GM18520 (cell line): ENCODE results near the gene HS3ST2.
"Not testable (repeated sequence)": the region's sequence is repeated elsewhere in the genome, so short reads cannot be mapped to it uniquely, and the experiment has no call there.

Experiments used
- ATAC-seq: cut with Tn5 transposase; IDR thresholded peaks from one replicate; pipeline ENCODE4 v1.9.1; 2021; ENCODE audit not compliant: unreplicated experiment

HS3ST2 gene

DNA sequence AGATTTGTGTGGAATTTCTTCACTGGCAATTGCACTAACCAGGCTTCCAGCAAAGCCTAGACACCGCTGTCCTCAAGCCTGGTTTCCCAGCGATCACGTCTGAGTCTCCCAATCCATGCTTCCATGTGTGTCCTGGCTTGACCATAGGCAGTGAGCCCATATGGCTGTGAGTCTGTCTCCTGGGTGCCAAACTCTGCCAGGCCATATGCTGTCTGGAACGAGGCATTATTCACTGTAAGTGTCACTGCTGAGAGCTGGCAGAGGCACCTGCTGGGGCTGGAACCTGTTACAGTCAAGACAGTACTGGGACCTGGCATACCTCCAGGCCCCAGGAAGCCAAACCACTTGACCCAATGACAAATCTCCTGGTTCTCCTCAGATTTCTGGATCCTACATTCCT lies 60.4 kb downstream of the HS3ST2 start:
- ATAC-seq: no peak

GRCh38 chr16:22878955-22879354 lies 65.0 kb downstream of the HS3ST2 start:
- ATAC-seq: no peak

DNA sequence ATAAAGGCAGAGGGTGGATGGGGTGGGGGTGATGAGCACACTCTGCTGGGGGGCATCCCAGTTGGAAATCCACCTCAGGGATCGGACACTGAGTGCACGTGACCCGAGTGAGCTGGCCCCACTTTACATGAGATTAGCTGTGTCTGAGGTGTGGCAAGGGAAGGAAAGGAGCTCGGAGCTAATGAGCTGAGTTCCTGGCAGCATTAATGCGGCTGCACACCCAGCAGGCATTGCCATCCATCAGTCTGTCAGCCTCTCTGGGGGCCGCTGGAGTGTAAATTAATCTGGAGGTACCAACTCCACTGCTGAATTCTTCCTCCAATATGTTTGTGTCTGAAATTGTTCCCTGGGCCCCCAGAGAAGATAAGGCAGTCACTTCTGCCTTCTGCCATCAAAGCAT lies 65.5 kb downstream of the HS3ST2 start:
- ATAC-seq: no peak

GRCh38 chr16:22882981-22883380 lies 69.0 kb downstream of the HS3ST2 start:
- no peak for ATAC-seq

GRCh38 chr16:22885951-22886350 lies 72.0 kb downstream of the HS3ST2 start:
- ATAC-seq: no peak

GRCh38 chr16:22886927-22887326 lies 73.0 kb downstream of the HS3ST2 start:
- ATAC-seq: no peak

- no peak for ATAC-seq
Observed at GRCh38 chr16:22887445-22887844, 73.5 kb downstream of the HS3ST2 start.

DNA sequence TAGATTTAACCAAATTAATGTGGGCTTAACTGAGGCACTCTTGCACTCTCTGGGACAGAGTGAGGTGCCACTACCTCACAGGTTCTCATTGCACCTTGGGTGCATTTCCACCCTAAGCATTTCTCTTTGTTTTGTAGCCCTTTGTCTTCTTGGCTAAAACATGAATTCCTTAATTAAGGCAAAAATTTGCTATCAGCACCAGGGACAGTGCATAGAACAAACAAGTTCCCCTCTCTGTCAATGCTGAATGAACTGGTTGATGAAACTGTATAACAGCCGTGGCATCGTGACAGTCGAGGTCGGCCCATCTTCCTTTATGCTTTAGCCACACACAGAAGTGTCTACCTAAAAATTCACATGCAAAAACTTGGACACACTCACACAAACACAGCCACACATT lies 74.8 kb downstream of the HS3ST2 start:
- no peak for ATAC-seq

DNA sequence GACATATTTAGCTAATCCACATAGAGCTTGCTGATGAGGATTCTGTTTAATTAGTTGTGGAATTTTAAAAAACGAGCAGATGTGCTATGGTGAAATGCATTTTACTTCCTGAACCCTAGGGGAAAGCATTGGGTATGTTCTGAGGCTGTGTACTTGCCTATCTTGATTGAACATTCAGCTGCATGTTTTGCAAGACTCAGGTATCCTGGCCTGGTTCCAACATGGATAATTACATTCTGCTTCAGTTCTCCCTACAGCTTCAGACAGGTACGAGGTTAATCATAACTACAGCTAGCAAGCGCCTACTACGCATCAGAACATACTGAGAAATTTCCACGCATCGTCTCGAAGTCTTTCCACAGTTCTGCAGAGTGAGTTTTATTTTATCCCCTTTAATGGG lies 77.0 kb downstream of the HS3ST2 start:
- no peak for ATAC-seq

DNA sequence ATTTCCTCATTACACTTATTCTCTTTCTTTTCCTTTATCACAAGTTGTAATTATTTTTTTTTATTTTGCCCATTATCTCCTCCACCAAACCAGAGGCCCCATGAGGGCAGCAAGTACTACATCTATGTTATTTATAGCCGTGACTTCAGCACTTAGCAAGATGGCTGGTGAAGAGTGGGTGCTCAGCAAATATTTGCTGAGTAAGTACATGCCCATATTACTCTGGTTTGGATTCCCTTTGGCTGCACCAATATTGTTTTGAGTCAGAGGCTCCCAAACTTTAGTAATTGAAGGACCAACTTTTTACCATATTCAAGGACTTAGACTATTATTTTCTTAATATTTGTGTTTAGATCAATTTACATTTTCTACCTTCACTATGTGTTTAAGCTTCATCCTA lies 83.2 kb downstream of the HS3ST2 start:
- ATAC-seq: no peak

DNA sequence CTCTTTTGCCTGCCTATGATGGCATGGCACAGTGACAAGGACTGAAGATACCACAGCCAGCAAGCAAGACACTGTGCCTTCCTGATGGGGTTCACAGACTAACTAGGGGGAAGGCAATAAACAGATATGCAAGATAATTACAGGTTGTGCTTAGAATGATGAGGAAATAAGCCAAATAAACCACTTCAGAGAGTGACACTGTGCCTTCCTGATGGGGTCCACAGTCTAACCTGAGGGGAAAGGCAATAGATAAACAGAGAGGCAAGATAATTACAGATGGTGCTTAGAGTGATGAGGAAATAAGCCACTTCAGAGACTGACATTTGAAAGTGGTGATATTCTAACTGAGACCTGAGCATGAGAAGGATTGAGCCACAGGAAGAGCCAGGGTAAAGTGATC lies 84.2 kb downstream of the HS3ST2 start:
- no peak for ATAC-seq

DNA sequence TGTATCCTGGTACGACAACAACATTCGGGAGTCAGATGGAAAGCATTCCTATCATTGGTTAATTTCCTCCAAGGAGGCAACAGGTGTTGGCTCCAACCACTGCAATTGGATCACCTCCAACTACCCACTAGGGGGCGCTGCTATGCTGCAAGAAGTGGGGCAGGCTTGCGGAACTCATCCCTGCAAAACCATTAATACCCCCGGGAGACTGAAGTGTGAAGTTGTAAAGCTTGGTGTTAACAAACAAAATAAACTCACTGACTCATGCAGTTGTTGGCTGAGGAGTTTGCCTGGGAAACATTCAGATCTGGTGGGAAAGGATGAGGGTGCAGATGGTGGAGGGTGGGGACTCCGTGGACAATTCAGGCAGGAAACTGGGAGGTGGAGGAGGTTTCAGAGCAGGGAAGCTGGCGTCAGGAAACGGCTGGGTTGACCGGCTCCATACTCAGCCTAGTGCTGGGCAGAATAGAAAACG lies 84.9 kb downstream of the HS3ST2 start:
- ATAC-seq: no peak

DNA sequence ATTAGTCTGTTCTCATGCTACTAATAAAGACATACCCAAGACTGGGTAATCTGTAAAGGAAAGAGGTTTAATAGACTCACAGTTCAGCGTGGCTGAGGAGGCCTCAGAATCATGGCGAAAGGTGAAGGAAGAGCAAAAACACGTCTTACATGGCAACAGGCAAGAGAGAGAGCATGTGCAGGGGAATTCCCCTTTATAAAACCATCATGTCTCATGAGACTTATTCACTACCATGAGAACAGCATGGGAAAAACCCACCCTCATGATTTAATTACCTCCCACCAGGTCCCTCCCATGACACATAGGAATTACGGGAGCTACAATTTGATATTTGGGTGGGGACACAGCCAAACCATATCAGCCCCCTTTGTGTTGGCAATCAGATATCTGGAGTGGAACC lies 85.6 kb downstream of the HS3ST2 start:
- not testable (repeated sequence) for ATAC-seq

GRCh38 chr16:22900863-22901262 lies 86.9 kb downstream of the HS3ST2 start:
- no peak for ATAC-seq

GRCh38 chr16:22901563-22901962 lies 87.6 kb downstream of the HS3ST2 start:
- ATAC-seq: no peak

DNA sequence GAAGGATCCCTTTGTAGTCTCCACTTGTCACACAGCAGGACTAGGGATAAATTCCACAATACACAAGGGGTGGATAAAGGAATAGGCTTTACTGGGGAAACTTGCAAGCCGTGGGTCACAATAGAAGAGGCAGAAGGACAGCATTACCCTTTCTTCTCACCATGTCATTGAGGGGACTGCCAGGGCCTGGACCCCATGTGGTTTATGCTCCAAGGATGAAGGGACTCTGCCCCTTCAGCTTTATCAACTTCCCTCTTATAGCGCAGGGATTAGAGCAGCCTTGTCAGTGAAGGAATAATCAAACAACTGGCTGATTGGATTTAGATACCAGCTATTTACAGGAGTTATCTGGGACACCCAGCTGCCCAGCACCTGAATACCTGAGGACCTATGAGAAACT lies 89.8 kb downstream of the HS3ST2 start:
- ATAC-seq: no peak

DNA sequence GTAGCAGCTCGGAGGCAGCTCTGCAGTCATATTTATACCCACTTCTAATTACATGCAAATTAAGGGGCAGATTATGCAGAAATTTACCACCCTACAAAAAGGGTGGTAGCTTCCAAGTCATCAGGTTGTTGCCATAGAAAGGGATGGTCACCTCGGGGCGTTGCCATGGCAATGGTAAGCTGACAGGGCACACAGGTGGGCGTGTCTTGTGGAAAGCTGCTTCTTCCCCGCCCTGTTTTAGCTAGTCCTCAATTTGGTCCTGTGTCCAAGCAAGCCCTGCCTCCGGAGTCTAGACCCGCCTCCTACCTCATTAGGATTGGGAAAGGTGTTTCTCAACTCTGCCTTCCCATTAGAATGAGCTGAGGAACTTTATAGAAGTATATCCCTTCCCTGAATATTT lies 98.7 kb downstream of the HS3ST2 start:
- ATAC-seq: no peak

GRCh38 chr16:22915003-22915402 lies 101.0 kb downstream of the HS3ST2 start:
- no peak for ATAC-seq

DNA sequence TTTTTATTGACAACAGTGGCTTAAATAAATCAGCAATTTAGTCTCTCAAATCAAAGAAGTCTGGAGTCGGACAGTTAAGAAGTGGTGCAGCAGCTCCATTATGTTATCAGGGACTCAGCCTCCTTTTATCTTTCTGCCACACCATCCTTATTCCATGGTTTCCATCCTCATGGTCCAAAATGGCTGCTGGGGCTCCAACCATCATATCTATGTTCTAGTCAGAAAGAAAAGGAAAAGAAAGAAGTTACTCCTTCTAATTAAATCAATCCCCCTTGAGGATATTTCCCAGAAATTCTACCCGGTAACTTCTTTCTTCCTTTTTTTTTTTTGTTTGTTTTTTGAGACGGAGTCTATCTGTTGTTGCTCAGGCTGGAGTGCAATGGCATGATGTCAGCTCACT lies 109.5 kb downstream of the HS3ST2 start:
- ATAC-seq: no peak

GRCh38 chr16:22924492-22924891 lies 110.5 kb downstream of the HS3ST2 start:
- no peak for ATAC-seq

DNA sequence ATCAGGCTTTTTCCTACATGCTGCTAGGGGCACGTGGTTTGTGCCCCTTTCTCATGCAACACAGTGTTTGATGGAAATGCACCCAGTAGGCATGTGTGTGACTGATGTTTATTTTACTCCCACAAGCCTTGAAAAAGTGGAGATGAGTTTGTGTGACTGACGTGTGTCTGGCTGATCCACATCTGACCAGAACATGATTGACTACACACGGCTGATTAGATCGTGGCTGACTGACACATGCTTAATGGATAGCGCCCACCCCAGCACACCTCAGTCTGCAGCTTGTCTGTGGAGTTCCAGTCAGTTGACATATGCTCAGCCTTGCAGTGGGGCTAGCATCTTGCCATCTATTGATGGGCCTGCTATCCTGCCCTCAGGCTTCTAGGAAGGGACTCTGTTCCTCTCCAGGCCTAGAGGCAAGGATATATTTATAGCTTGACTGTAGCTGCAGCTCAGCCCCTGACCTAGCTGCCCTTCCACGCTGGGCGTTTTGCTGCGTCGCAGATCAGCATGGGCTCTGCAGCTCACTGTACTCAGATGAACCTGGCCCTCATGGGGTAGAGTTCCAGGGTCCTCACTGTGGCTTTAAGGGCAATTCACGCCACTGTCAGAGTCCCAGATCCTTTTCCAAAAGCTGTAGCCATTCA lies 112.3 kb downstream of the HS3ST2 start:
- ATAC-seq: no peak

- ATAC-seq: no peak
Observed at GRCh38 chr16:22927306-22927705, 113.3 kb downstream of the HS3ST2 start.

GRCh38 chr16:22928882-22929435 lies 115.0 kb downstream of the HS3ST2 start:
- ATAC-seq: no peak
